HEK293T (cell line): ENCODE data around the gene JAK3.

ENCODE experiments used
- BHLHE40 ChIP-seq: fragments of 450-650 bp; IDR thresholded peaks from 2 replicates; pipeline ENCODE4 v1.6.1; 2016; ENCODE audit warnings: mild to moderate bottlenecking, moderate library complexity, borderline replicate concordance
- ELF4 ChIP-seq: fragments of 450-650 bp; IDR thresholded peaks from 2 replicates; pipeline ENCODE4 v1.6.1; 2017; ENCODE audit warnings: antibody characterized with exemption
- FOXK2 ChIP-seq: fragments of 450-650 bp; IDR thresholded peaks from 2 replicates; pipeline ENCODE4 v1.6.1; 2016; ENCODE audit warnings: mild to moderate bottlenecking
- FOXM1 ChIP-seq: fragments of 450-650 bp; IDR thresholded peaks from 2 replicates; pipeline ENCODE4 v1.6.1; 2017; ENCODE audit warnings: mild to moderate bottlenecking, borderline replicate concordance
- NFRKB ChIP-seq: fragments of 450-650 bp; IDR thresholded peaks from 2 replicates; pipeline ENCODE4 v1.6.1; 2016; ENCODE audit warnings: mild to moderate bottlenecking, moderate library complexity
- TARDBP ChIP-seq: fragments of 450-650 bp; IDR thresholded peaks from 2 replicates; pipeline ENCODE4 v1.6.1; 2016

DNA sequence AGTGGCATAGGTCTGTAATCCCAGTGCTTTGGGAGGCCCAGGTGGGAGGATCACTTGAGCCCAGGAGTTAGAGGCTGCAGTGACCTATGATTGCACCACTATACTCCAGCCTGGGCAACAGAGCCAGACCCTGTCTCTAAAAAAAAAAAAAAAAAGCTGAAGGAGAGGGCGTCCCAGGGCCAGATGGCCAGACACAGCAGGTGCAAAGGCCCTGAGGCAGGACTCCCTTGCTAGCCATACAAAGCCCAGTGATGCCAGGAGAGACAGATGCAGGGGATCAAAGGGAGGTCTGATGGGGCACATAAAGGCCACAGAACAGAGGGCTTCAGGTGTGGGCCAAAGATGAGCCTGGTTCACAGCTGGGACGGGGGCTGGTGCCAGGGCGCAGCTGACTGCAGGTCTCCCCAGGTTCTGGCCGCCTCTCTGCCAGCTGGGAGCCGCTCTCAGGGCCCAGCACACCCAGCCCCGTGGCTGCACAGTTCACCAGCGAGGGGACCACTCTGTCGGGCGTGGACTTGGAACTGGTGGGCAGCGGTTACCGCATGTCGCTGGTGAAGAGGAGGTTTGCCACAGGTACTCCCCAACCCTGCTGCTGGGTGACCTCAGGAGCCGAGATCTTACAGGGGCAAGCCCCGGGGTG, 60.4 kb downstream of the JAK3 start:
- TF ChIP-seq BHLHE40 (no peak), NFRKB (no peak), FOXM1 (no peak), TARDBP (no peak), FOXK2 (no peak), ELF4 (no peak)
